CD4-positive, alpha-beta T cell treated with Interleukin-21 for 1 hour (primary cell): ENCODE data around the gene DIDO1.

Experiments
- DNase-seq: peaks from one replicate; pipeline ENCODE4 v3.0.0-alpha.2; 2020

The DIDO1 gene

GRCh38 chr20:62829231-62830230 is 96.8 kb downstream of the DIDO1 start:
- no peak for DNase-seq

DNA sequence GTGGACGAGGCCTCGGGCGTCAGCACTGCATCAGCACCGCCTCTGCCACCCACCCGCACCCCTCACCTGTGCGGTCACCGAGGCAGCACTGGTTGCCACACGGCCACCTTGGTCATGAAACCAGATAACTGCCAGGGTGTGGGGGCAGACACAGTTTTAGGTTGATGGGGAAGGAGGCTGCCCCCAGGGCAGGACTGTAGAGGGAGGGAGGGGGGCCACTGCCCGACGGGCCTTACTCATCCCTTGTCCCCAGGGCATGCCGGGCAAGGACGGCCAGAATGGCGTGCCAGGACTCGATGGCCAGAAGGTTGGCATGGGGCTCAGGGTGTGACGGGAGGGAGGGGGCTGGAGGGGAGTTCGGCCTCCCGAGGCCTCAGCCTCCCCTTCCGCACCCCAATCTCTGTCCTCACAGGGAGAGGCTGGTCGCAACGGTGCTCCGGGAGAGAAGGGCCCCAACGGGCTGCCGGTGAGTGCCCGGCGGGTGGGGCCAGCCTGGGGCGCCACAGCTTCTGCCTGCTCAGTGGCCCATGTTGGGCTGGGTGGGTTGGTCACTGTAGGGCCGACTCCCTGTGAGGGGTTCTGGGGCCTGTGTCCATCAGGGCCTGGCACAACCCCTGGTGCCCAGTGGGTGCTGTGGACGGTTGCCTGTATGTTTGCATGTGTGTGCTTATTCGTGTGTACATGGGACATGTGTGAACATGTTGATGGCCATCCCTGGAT is 97.6 kb downstream of the DIDO1 start:
- DNase-seq = no peak

GRCh38 chr20:62828051-62828450 is 98.3 kb downstream of the DIDO1 start:
- DNase-seq = no peak
